CD4-positive, alpha-beta memory T cell (primary cell): Measurements from ENCODE around the gene TMEM60. TPM values are rescaled to one million over a fixed set of nuclear protein-coding genes. Genes with fewer than 3 reads are reported as not detected.

Experiments used
- CTCF ChIA-PET: fragments of 350-600 bp; sonication (Branson Sonifier 250); formaldehyde crosslinking; loops from one replicate; lab custom pipeline; 2021; ENCODE audit warnings: inconsistent platforms; ENCODE audit not compliant: partially characterized antibody; lab: Charles Lee
- POLR2A ChIA-PET: fragments of 350-600 bp; sonication (Branson Sonifier 250); formaldehyde crosslinking; loops from one replicate; lab custom pipeline; 2021; ENCODE audit not compliant: partially characterized antibody; lab: Charles Lee
- DNase-seq, 5 donors: peaks; one replicate each; pipeline versions ENCODE4 v3.0.0 to v3.0.0-alpha.2; 2020 to 2022; ENCODE audit warnings: mixed read lengths in 1 of 5
- H3K27ac ChIP-seq: one replicate; pipeline ENCODE4 v1.7.0; 2013; ENCODE audit warnings: low read depth, low read length
- H3K27me3 ChIP-seq: 2 replicates; pipeline ENCODE4 v1.7.0; 2013; ENCODE audit warnings: mild to moderate bottlenecking, low read length, moderate library complexity; ENCODE audit not compliant: insufficient read depth
- H3K36me3 ChIP-seq: 2 replicates; pipeline ENCODE4 v1.7.0; 2013; ENCODE audit warnings: mild to moderate bottlenecking, low read length, moderate library complexity; ENCODE audit not compliant: insufficient read depth
- H3K4me1 ChIP-seq: 2 replicates; pipeline ENCODE4 v1.7.0; 2013; ENCODE audit warnings: mild to moderate bottlenecking, low read length, moderate library complexity; ENCODE audit not compliant: insufficient read depth
- H3K4me3 ChIP-seq, 2 donors: one replicate each; pipeline ENCODE4 v1.7.0; 2013; ENCODE audit warnings: low read length in 2 of 2, mild to moderate bottlenecking in 1 of 2
- H3K9me3 ChIP-seq, 2 donors: one replicate each; pipeline ENCODE4 v1.7.0; 2013; ENCODE audit warnings: low read length in 2 of 2, control low read depth in 1 of 2; ENCODE audit not compliant: control insufficient read depth in 1 of 2
- H3K27ac Mint-ChIP-seq, 7 donors: one replicate each; pipeline ENCODE4 v1.8.0; 2020 to 2021; ENCODE audit warnings: mixed read lengths in 7 of 7, mild to moderate bottlenecking in 6 of 7, inconsistent platforms in 3 of 7, moderate library complexity in 3 of 7
- H3K27me3 Mint-ChIP-seq, 2 donors: one replicate each; pipeline ENCODE4 v1.8.0; 2020 to 2021; ENCODE audit warnings: mixed read lengths in 2 of 2
- H3K36me3 Mint-ChIP-seq, 2 donors: one replicate each; pipeline ENCODE4 v1.8.0; 2020 to 2021; ENCODE audit warnings: mixed read lengths in 2 of 2, inconsistent platforms in 1 of 2, mild to moderate bottlenecking in 1 of 2
- H3K4me1 Mint-ChIP-seq, 4 donors: one replicate each; pipeline ENCODE4 v1.8.0; 2020 to 2021; ENCODE audit warnings: mixed read lengths in 4 of 4, mild to moderate bottlenecking in 1 of 4
- H3K4me3 Mint-ChIP-seq, 8 donors: one replicate each; pipeline ENCODE4 v1.8.0; 2020 to 2021; ENCODE audit warnings: mixed read lengths in 8 of 8, mild to moderate bottlenecking in 7 of 8, moderate library complexity in 6 of 8, inconsistent platforms in 3 of 8
- H3K9me3 Mint-ChIP-seq, 8 donors: one replicate each; pipeline ENCODE4 v1.8.0; 2020 to 2021; ENCODE audit warnings: mixed read lengths in 8 of 8, mild to moderate bottlenecking in 5 of 8, inconsistent platforms in 3 of 8, moderate library complexity in 1 of 8
- intact Hi-C: fragments of 100-400 bp; cut with micrococcal nuclease; formaldehyde crosslinking; loops from one replicate; pipeline ENCODE4 v1.15.1; 2023
- polyA plus RNA-seq, 2 donors: library from polyadenylated mRNA; unstranded; fragments of 300-500 nt; fragmentation: Illumina TruSeq; gene quantifications; one replicate each; pipeline ENCODE4 v1.2.3, GENCODE V29; 2021
- total RNA-seq, 2 experiments: library from RNA; stranded (reverse); gene quantifications; one replicate each; pipeline ENCODE4 v1.2.3, GENCODE V29; 2021

The TMEM60 gene
- total and polyA plus RNA-seq, 4 experiments from 2014 or later = 18.2 to 36.6 (median 20.8) TPM

DNA sequence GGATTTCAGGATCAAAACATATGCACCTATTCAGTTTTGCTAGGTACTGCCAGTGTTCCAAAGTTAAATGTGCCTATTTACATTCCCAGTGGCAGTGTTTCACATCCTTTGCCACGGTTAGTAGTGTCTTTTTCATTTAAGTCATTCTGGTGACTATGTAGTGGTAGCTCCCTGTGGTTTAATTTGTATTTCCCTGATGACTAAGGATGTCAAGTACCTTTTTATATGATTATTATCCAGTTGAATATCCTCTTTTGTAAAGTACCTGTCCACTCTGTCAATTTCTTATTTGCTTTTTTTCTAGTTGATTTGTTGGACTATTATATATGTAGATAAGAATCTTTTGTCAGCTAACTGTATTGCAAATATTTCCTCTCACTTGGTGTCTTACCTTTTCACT, 45.1 kb downstream of the TMEM60 start:
- no peak overlapping the region for H3K4me3 Mint-ChIP-seq
- H3K27me3 Mint-ChIP-seq = no peaks in the 10 kb centered on the region
- peaks cover 14 to 31% of the 10 kb centered on the region in 2 donors for H3K36me3 Mint-ChIP-seq
- ChIA-PET POLR2A (interaction anchor here (1.7 kb wide), 1 partner anchor 57 kb away, joined by 6 read pairs; the partner anchor contains the start of gene RSBN1L), CTCF (interaction anchor here (6.7 kb wide), 1 partner anchor 97 kb away, joined by 170 read pairs; no protein-coding TSS in a partner anchor)
- peaks cover 40% of the 10 kb centered on the region for H3K4me1 ChIP-seq
- intact Hi-C loops = no loop called here
- no peaks in the 10 kb centered on the region for H3K36me3 ChIP-seq
- no peaks in the 10 kb centered on the region for H3K9me3 ChIP-seq
- no peaks in the 10 kb centered on the region for H3K9me3 Mint-ChIP-seq
- peak overlapping the region in 4 of 7 donors; percentile 1 to 81 (median 58) for H3K27ac Mint-ChIP-seq
- peaks cover 41 to 66% (median 53%) of the 10 kb centered on the region in 4 donors for H3K4me1 Mint-ChIP-seq
- H3K27ac ChIP-seq = no peak overlapping the region
- no peak for DNase-seq
- H3K27me3 ChIP-seq = no peaks in the 10 kb centered on the region
- no peak overlapping the region for H3K4me3 ChIP-seq

DNA sequence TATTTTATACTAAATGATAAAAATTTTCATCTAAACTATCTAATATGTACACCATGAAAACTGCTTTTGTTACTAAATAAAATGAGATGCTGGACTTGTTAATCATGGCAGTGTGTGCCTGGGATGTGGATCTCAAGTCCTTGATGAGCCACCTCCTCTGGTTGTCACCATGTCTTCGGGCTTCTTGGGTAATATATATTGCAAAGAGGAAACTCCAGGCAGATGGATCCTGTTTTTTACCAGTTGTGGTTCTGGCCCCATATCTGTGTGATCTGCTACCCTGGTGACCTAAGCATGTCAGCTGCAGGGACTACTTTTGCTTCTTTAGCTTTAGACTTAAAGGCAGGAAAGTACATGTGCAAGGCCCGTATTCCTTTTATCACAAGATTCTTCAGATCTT, 46.2 kb downstream of the TMEM60 start:
- H3K4me1 ChIP-seq = peaks cover 34% of the 10 kb centered on the region
- Mint-ChIP-seq H3K36me3 (peaks cover 14 to 37% of the 10 kb centered on the region in 2 donors), H3K9me3 (no peaks in the 10 kb centered on the region), H3K4me1 (peaks cover 44 to 70% (median 55%) of the 10 kb centered on the region in 4 donors), H3K4me3 (peak overlapping the region in 2 of 8 donors; percentile 41 to 46), H3K27me3 (no peaks in the 10 kb centered on the region), H3K27ac (peak overlapping the region in 6 of 7 donors; percentile 43 to 81 (median 64))
- ChIA-PET POLR2A (no interaction called here), CTCF (interaction anchor here (2.0 to 6.7 kb wide), 2 partner anchors 7 to 96 kb away, joined by 10 to 170 read pairs; no protein-coding TSS in a partner anchor)
- intact Hi-C loops = no loop called here
- H3K27ac ChIP-seq = no peak overlapping the region
- DNase-seq = no peak
- no peaks in the 10 kb centered on the region for H3K27me3 ChIP-seq
- no peaks in the 10 kb centered on the region for H3K36me3 ChIP-seq
- H3K9me3 ChIP-seq = no peaks in the 10 kb centered on the region
- H3K4me3 ChIP-seq = no peak overlapping the region

DNA sequence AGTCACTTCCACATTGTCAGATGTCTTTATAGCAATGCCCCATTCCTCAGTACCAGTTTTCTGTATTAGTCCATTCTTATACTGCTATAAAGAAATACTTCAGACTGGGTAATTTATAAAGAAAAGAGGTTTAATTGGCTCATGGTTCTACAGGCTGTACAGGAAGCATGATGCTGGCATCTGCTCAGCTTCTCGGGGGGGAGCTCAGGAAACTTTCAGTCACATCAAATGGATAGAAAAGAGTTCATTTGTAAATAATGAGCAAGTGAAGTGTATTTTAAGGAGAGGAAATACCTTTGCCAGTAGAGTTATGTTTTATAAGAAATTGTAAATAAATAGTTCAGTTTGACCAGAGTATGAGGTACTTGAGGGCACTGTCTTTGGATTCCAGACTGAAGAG, 50.5 kb downstream of the TMEM60 start:
- no peak for DNase-seq
- intact Hi-C loops = no loop called here
- POLR2A ChIA-PET = interaction anchor here (0.8 to 1.9 kb wide), 3 partner anchors 51 to 103 kb away, joined by 3 to 9 read pairs (median 3); partner anchors contain the start of genes PHTF2, RSBN1L and TMEM60
- CTCF ChIA-PET = interaction anchor here (0.7 to 3.3 kb wide), 7 partner anchors 9 to 1387 kb away, joined by 3 to 15 read pairs (median 5); no protein-coding TSS in a partner anchor
- no peaks in the 10 kb centered on the region for H3K9me3 Mint-ChIP-seq
- H3K27me3 ChIP-seq = no peaks in the 10 kb centered on the region
- H3K36me3 Mint-ChIP-seq = peaks cover 18 to 42% of the 10 kb centered on the region in 2 donors
- H3K4me1 Mint-ChIP-seq = peaks cover 32 to 51% (median 45%) of the 10 kb centered on the region in 4 donors
- H3K9me3 ChIP-seq = no peaks in the 10 kb centered on the region
- no peak overlapping the region for H3K4me3 Mint-ChIP-seq
- no peaks in the 10 kb centered on the region for H3K27me3 Mint-ChIP-seq
- no peak overlapping the region for H3K4me3 ChIP-seq
- H3K4me1 ChIP-seq = peaks cover 16% of the 10 kb centered on the region
- peak overlapping the region; percentile 48 to 83 (median 60) for H3K27ac Mint-ChIP-seq
- no peaks in the 10 kb centered on the region for H3K36me3 ChIP-seq
- H3K27ac ChIP-seq = no peak overlapping the region

DNA sequence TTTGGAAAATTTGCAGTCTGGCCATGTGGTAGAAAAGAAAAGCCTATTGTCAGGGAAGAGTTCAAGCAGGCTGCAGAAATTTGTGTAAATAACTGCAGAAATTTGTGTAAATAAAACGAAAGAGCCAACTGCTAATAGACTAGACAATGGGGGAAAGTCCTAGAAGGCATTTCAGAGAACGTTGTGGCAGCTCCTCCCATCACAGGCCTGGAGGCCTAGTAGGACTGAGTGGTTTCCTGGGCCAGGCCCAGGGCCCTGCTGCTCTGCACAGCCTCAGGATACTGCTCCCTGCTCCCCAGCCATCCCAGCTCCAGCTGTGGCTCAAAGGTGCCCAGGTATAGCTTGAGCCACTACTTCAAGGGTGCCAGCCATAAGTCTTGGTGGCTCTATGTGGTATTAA, 51.1 kb downstream of the TMEM60 start:
- POLR2A ChIA-PET = interaction anchor here (0.8 to 1.9 kb wide), 2 partner anchors 51 to 102 kb away, joined by 3 to 9 read pairs; partner anchors contain the start of gene RSBN1L
- no peaks in the 10 kb centered on the region for H3K9me3 Mint-ChIP-seq
- peaks cover 21 to 43% of the 10 kb centered on the region in 2 donors for H3K36me3 Mint-ChIP-seq
- Histone ChIP-seq H3K9me3 (no peaks in the 10 kb centered on the region), H3K36me3 (no peaks in the 10 kb centered on the region), H3K4me3 (no peak overlapping the region), H3K27ac (no peak overlapping the region), H3K4me1 (peaks cover 10% of the 10 kb centered on the region), H3K27me3 (no peaks in the 10 kb centered on the region)
- no peak for DNase-seq
- peaks cover 30 to 45% (median 40%) of the 10 kb centered on the region in 4 donors for H3K4me1 Mint-ChIP-seq
- intact Hi-C loops = no loop called here
- no peaks in the 10 kb centered on the region for H3K27me3 Mint-ChIP-seq
- CTCF ChIA-PET = interaction anchor here (1.0 to 3.3 kb wide), 5 partner anchors 10 to 95 kb away, joined by 3 to 15 read pairs (median 6); no protein-coding TSS in a partner anchor
- H3K4me3 Mint-ChIP-seq = no peak overlapping the region
- H3K27ac Mint-ChIP-seq = peak overlapping the region in 5 of 7 donors; percentile 36 to 55 (median 46)

DNA sequence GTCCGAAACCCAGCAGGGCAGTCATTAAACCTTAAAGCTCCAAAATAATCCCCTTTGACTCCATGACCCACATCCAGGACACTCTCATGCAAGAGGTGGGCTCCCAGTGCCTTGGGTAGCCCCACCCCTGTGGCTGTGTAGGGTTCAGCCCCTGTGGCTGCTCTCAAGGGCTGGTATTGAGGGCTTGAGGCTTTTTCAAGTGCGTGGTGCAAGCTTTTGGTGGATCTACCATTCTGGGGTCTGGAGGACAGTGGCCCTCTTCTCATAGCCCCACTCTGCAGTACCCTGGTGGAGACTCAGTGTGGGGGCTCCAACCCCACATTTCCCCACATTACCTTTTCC, 51.4 kb downstream of the TMEM60 start:
- Histone ChIP-seq H3K9me3 (no peaks in the 10 kb centered on the region), H3K36me3 (no peaks in the 10 kb centered on the region), H3K4me3 (no peak overlapping the region), H3K27ac (no peak overlapping the region), H3K27me3 (no peaks in the 10 kb centered on the region), H3K4me1 (peaks cover 7% of the 10 kb centered on the region)
- peaks cover 29 to 41% (median 38%) of the 10 kb centered on the region in 4 donors for H3K4me1 Mint-ChIP-seq
- no peak overlapping the region for H3K4me3 Mint-ChIP-seq
- H3K36me3 Mint-ChIP-seq = peaks cover 25 to 41% of the 10 kb centered on the region in 2 donors
- no peaks in the 10 kb centered on the region for H3K9me3 Mint-ChIP-seq
- no peaks in the 10 kb centered on the region for H3K27me3 Mint-ChIP-seq
- POLR2A ChIA-PET = interaction anchor here (1.9 kb wide), 1 partner anchor 51 kb away, joined by 9 read pairs; the partner anchor contains the start of gene RSBN1L
- no peak for DNase-seq
- CTCF ChIA-PET = interaction anchor here (1.4 to 3.3 kb wide), 2 partner anchors 88 to 91 kb away, joined by 5 to 15 read pairs; no protein-coding TSS in a partner anchor
- peak overlapping the region in 3 of 7 donors; percentile 36 to 53 (median 46) for H3K27ac Mint-ChIP-seq
- intact Hi-C loops = no loop called here

DNA sequence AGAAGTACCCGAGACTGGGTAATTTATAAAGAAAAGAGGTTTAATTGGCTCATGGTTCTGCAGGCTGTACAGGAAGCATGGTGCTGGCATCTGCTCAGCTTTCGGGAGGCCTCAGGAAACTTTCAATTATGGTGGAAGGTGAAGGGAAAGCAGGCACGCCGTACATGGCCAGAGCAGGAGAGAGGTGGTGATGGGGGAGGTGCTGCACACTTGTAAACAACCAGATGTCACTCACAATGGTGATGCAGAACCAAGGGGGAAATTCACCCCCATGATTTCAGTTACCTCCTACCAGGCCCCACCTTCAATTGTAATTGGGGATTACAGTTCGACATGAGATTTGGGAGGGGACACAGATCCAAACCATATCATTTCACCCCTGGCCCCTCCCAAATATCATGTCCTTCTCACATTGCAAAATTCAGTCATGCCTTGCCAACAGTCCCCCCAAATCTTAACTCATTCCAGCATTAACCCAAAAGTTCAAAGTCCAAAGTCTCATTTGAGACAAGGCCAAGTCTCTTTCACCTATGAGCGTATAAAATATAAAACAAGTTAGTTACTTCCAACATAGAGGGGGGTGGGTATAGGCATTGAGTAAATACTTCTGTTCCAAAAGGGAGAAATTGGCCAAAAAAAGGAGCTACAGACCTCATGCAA, 51.9 kb downstream of the TMEM60 start:
- H3K27ac Mint-ChIP-seq = peak overlapping the region in 4 of 7 donors; percentile 36 to 53 (median 42)
- Histone ChIP-seq H3K27me3 (no peaks in the 10 kb centered on the region), H3K9me3 (no peaks in the 10 kb centered on the region), H3K4me3 (no peak overlapping the region), H3K27ac (no peak overlapping the region), H3K4me1 (peaks cover 2% of the 10 kb centered on the region), H3K36me3 (no peaks in the 10 kb centered on the region)
- no peak overlapping the region for H3K4me3 Mint-ChIP-seq
- ChIA-PET CTCF (interaction anchor here (0.6 to 3.3 kb wide), 2 partner anchors 13 to 88 kb away, joined by 3 to 15 read pairs; no protein-coding TSS in a partner anchor), POLR2A (no interaction called here)
- H3K9me3 Mint-ChIP-seq = no peaks in the 10 kb centered on the region
- DNase-seq = no peak
- H3K36me3 Mint-ChIP-seq = peaks cover 26 to 42% of the 10 kb centered on the region in 2 donors
- H3K4me1 Mint-ChIP-seq = peaks cover 29 to 36% (median 35%) of the 10 kb centered on the region in 4 donors
- intact Hi-C loops = no loop called here
- no peaks in the 10 kb centered on the region for H3K27me3 Mint-ChIP-seq

DNA sequence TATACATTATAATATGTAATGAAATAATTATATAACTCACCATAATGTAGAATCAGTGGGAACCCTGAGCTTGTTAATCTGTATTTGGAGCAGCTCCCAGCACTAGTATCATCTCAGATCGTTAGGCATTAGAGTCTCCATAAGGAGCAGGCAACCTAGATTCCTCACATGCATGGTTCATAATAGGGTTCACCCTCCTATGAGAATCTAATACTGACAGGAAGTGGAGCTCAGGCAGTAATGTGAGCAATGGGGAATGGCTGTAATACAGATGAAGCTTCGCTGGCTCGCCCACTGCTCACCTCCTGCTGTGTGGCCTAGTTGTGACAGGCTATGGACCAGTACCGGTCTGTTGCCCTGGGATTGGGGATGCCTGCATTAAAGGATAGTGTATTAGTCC, 52.5 kb downstream of the TMEM60 start:
- peaks cover 26 to 33% (median 31%) of the 10 kb centered on the region in 4 donors for H3K4me1 Mint-ChIP-seq
- DNase-seq = no peak
- CTCF ChIA-PET = interaction anchor here (0.6 to 3.3 kb wide), 2 partner anchors 14 to 87 kb away, joined by 3 to 15 read pairs; no protein-coding TSS in a partner anchor
- Histone ChIP-seq H3K27me3 (no peaks in the 10 kb centered on the region), H3K36me3 (no peaks in the 10 kb centered on the region), H3K4me1 (no peaks in the 10 kb centered on the region), H3K4me3 (no peak overlapping the region), H3K9me3 (no peaks in the 10 kb centered on the region), H3K27ac (no peak overlapping the region)
- H3K9me3 Mint-ChIP-seq = no peaks in the 10 kb centered on the region
- intact Hi-C loops = no loop called here
- POLR2A ChIA-PET = no interaction called here
- peaks cover 23 to 37% of the 10 kb centered on the region in 2 donors for H3K36me3 Mint-ChIP-seq
- H3K27me3 Mint-ChIP-seq = no peaks in the 10 kb centered on the region
- peak overlapping the region in 2 of 7 donors; percentile 36 to 42 for H3K27ac Mint-ChIP-seq
- H3K4me3 Mint-ChIP-seq = no peak overlapping the region
